HG02759 (cell line): ENCODE measurements around the gene GAB1.
"Not testable (repeated sequence)": the region's sequence is repeated elsewhere in the genome, so short reads cannot be mapped to it uniquely, and the experiment has no call there.

Experiments
- ATAC-seq: cut with Tn5 transposase; IDR thresholded peaks from one replicate; pipeline ENCODE4 v1.9.1; 2021; ENCODE audit warnings: mild to moderate bottlenecking, moderate library complexity; ENCODE audit not compliant: unreplicated experiment

Gene GAB1

GRCh38 chr4:143337600-143338287 lies 1.1 kb downstream of the GAB1 start:
- ATAC-seq = no peak

- no peak for ATAC-seq
Measured at GRCh38 chr4:143338313-143338712, 1.6 kb downstream of the GAB1 start.

- no peak for ATAC-seq
Measured at GRCh38 chr4:143339497-143339896, 2.8 kb downstream of the GAB1 start.

GRCh38 chr4:143341186-143341755 lies 4.6 kb downstream of the GAB1 start:
- ATAC-seq = no peak

GRCh38 chr4:143343276-143343831 lies 6.7 kb downstream of the GAB1 start:
- ATAC-seq = no peak

GRCh38 chr4:143344041-143344440 lies 7.4 kb downstream of the GAB1 start:
- no peak for ATAC-seq

- ATAC-seq = no peak
Measured at GRCh38 chr4:143344774-143345173, 8.1 kb downstream of the GAB1 start.

- ATAC-seq = no peak
Measured at GRCh38 chr4:143345356-143345755, 8.7 kb downstream of the GAB1 start.

- no peak for ATAC-seq
Measured at GRCh38 chr4:143346206-143346605, 9.5 kb downstream of the GAB1 start.

- ATAC-seq = no peak
Measured at GRCh38 chr4:143347484-143348111, 10.9 kb downstream of the GAB1 start.

GRCh38 chr4:143348233-143349077 lies 11.8 kb downstream of the GAB1 start:
- no peak for ATAC-seq

GRCh38 chr4:143349858-143350527 lies 13.3 kb downstream of the GAB1 start:
- ATAC-seq = not testable (repeated sequence)

- ATAC-seq = no peak
Measured at GRCh38 chr4:143351149-143351691, 14.5 kb downstream of the GAB1 start.

GRCh38 chr4:143351774-143352451 lies 15.2 kb downstream of the GAB1 start:
- ATAC-seq = no peak

GRCh38 chr4:143352720-143353119 lies 16.0 kb downstream of the GAB1 start:
- no peak for ATAC-seq

- ATAC-seq = no peak
Measured at GRCh38 chr4:143353797-143354196, 17.1 kb downstream of the GAB1 start.

GRCh38 chr4:143354990-143355389 lies 18.3 kb downstream of the GAB1 start:
- ATAC-seq = peak; percentile 29

- no peak for ATAC-seq
Measured at GRCh38 chr4:143355540-143356217, 19.0 kb downstream of the GAB1 start.

- ATAC-seq = no peak
Measured at GRCh38 chr4:143356493-143356892, 19.8 kb downstream of the GAB1 start.
